NCI-H446 (cell line): ENCODE data around the gene ANKRD28.

Source experiments
- DNase-seq, 2 experiments: peaks; one replicate each; lab custom pipeline; 2025; lab: John Stamatoyannopoulos, UW

ANKRD28 gene

DNA sequence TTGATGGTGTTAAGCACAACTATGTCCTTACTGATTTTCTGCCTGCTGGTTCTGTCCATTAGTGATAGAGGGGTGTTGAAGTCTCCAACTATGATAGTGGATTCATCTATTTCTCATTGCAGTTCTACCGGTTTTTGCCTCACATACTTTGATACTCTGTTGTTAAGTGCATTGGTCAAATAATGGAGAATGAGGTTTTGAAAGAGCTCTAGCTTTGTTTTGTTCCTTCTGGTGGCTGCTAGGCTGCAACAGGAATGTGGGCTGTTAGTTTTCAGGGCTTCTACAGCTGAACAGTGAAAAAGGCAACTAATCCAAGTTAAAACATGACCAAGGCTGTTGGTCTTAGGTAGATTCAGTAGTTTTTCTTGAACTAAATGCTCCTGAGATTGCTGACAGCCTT, 133.6 kb downstream of the ANKRD28 start:
- no peak for DNase-seq

- no peak for DNase-seq
Measured at GRCh38 chr3:15660055-15660935, 137.5 kb downstream of the ANKRD28 start.

DNA sequence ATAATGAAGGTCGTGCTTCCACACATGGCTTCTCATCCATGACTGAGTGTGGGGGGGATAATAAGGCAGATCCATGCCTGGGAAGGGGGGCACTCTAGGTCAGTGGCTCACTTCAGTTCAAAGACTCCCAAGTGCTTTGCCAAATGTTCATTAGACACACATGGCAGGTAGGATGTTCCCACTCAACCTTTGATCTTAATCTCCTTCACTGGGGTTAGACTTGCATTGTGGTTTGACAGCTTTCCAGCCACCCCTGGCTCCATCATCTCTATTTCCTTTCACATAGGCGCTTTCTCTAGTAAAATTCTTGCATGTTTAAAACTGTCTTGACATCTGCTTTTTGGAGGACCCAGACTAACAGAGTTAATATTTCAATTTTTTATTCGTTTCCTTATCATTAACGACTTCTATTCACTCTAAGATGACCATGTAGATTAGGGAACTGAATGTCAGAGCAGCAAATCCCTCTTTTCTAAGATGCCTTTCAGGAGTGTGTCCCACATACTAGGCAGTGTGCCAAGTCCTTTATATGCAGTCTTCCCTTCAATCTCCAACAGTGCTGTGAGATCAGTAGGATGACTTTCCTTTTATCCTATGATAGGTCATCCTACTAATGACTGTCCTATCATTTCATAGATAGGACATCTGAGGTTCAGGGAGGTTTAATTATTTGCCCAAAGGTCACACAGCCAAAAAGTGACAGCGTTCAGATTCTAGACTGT, 138.4 kb downstream of the ANKRD28 start:
- no peak for DNase-seq

DNA sequence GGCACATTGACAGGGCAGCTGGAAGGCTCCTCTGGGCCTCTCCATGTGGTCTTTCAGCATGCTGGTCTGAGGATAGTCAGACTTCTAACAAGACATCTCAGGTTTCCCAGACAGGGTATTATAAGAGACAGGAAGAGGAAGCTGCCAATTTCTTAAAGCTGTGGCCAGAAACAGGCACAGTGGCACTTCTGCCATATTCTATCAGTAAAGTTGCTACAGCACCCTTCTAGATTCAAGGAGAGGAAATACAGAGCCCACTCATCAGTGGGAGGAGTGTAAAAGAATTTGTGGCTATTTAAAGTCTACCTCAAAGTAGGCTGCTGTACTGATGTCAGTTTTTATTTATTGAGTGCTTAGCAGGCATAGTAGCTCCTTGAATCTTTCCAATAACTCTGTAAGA, 140.8 kb downstream of the ANKRD28 start:
- DNase-seq: no peak

GRCh38 chr3:15656342-15656741, 141.4 kb downstream of the ANKRD28 start:
- DNase-seq: no peak

DNA sequence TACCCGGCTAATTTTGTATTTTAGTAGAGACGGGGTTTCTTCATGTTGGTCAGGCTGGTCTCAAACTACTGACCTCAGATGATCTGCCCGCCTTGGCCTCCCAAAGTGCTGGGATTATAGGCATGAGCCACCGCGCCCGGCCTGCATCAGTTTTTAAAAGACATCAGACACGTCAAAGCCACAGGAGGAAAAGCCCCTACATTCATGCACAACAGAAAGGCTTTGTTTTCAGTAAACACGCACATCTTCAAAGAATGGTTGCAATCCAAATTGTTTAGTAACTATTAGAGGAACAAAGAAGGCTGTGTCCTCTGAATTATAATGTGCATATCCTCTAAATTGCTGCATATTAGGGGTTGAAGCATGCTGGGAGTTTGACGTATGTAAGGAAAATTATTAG, 142.9 kb downstream of the ANKRD28 start:
- DNase-seq: no peak

GRCh38 chr3:15654127-15654526, 143.7 kb downstream of the ANKRD28 start:
- DNase-seq: no peak

GRCh38 chr3:15653321-15653720, 144.5 kb downstream of the ANKRD28 start:
- DNase-seq: no peak

GRCh38 chr3:15651396-15651795, 146.4 kb downstream of the ANKRD28 start:
- no peak for DNase-seq

- no peak for DNase-seq
Measured at GRCh38 chr3:15649858-15650257, 147.9 kb downstream of the ANKRD28 start.

DNA sequence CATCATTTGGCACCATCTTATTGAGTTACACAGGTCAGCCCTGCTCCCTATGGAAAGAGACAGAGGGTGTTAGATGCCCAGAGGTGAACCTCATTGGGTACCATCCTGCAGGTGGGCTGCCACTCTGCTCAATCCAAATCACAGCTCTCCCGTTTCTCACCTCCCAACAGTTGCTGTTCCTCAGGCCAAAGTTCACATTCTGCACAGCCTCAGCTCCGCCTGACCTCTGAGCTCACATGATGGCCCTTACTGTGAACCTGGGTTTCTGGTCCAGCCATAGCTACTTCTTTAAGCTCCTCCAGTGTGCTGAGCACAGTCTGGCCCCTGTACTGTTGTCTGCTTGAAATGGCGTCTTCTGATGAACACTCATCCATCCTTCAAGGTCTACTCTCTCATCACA, 148.4 kb downstream of the ANKRD28 start:
- no peak for DNase-seq

DNA sequence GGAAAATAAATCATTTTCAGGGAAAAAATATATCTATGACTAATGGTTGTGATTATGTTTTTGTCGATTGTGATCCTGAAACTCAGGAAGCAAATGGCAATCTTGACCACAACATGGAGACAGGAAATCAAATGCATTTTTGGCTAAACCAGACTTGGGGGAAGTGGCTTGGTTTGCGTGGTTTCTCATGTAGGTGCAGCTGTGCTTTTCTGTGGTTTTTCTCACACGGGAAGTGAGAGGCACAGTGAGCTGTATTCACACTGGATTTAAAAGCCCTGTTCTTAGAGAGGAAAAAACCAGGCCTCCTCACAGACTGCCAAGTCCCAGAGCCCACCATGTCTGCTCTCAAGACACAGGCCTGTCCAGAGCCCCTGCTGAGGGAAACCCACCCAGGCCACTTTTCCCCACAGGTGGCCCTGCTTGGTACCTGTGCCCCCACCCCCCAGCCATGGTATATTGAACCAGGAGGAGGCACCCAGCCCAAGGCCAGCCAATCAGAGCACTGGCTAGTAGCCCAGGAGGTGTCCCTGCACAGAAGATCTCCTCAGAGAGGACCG, 150.1 kb downstream of the ANKRD28 start:
- no peak for DNase-seq

DNA sequence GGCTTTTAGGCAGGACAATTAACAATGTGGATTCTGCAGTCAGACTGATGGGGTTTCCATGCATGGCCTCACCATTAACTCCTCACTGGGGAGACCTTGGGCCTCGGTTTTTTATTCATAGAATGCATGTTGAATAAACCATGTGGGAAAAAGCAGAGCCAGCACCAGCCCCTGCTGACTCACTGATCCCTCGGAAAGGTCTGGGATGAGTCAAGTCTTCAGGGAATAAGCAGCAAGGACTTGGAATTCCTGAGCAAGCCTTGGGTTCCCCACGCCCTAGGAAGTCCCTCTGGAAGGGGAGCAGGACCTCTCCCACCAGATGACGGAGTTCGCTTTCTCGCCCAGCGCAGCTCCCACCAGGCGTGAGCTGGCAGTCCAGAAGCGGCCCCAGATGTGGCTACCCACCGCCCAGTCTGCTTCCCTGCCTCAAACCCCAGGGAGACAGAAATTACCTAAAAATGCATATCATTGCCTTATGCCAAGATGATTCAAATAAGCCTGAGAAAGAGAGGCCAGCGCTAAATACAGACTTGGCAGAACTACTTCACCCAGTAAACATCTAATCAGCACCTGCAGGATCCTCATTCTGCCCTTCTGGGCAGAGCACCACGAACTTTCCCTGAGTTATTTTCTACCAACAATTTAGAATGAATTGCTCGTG, 150.8 kb downstream of the ANKRD28 start:
- peak in 1 of 2 experiments; percentile 25 for DNase-seq

- peak in 1 of 2 experiments; percentile 18 for DNase-seq
Measured at GRCh38 chr3:15645740-15646501, 151.9 kb downstream of the ANKRD28 start.

- DNase-seq: no peak
Measured at GRCh38 chr3:15645246-15645645, 152.5 kb downstream of the ANKRD28 start.

- no peak for DNase-seq
Measured at GRCh38 chr3:15638891-15639262, 158.9 kb downstream of the ANKRD28 start.

DNA sequence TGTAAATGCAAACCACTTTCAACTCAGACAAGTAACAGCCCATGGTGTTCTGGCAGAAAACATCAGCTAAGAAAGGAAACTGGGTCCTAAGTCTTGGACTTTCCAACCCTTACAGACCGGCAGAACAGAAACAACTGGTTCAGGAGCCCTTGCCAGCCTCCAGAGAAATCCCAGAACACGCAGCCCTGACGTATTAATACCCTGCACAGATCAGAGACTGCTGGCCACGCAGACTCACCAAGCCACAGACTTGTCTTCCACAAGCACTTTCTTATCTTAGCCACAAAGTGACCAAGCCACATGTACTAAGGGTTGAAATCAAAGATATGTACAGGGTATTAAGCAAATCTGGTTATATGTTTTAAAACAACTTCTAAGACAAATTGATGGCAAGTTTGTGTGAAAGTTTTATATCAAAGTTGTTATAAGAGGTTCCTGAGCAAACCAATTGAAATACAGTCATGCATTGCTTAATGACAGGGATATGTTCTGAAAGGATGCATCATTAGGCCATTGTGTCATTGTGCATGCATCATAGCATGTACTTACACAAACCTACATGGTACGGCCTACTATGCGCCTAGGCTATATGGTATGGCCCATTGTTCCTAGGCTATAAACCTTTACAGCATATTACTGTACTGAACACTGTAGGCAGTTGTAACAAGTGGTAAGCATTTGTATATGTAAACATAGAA, 159.4 kb downstream of the ANKRD28 start:
- no peak for DNase-seq

GRCh38 chr3:15637131-15637951, 160.4 kb downstream of the ANKRD28 start:
- no peak for DNase-seq

DNA sequence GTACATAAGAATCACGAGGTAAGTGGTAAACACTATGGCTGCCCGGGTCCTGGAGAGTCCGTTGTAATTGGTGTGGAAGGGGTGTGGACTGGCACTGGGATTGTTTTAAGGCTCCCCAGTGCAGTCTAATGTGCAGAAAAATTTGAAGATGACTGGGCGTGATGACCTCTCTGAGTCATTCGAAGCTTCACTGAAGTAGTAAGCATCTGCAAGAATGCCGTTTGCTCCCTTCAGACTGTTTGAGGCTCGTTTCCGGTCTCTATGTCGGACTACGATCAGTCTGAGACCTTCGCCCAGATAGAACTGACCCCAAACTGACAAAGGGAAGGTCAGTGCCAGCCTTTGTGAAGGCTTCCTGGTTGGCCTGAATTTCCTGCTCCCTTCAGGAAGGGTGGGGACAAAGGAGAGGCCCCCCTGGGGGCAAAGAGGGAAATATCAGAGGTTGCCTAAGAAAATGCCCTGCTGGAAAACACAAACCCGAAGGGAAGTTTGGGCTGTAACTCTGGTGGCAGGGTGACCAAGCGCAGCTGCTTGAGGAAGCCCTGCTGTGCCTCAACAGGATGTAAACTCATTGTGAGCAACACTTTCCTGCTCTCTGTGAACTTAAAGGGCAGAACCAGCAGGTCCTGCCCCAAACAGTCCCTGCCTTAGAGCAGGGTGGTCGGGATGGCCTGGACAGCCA, 161.6 kb downstream of the ANKRD28 start:
- no peak for DNase-seq
